ENCODE measurements around the gene TCP11L1.

GRCh38 chr11:33040033-33040861 lies 875 bp downstream of the TCP11L1 start:
- no peak for TF ChIP-seq POLR2AphosphoS5 (IDR thresholded peaks at IDR 0.05; ENCODE audit: borderline replicate concordance, low read depth, low read length)
- TF ChIP-seq EZH2 (IDR thresholded peaks at IDR 0.05): no peak

Data from SK-N-MC (cell line).